ENCODE results near the gene CBX2.

Gene CBX2

GRCh38 chr17:79833744-79834564 is 56.0 kb downstream of the CBX2 start:
- no peaks in the 10 kb centered on the region for H4K20me1 ChIP-seq (ENCODE audit: insufficient read depth)
- H3K4me1 ChIP-seq (ENCODE audit: low read depth, poor library complexity, severe bottlenecking) = peaks cover 19% of the 10 kb centered on the region
- H3K9ac ChIP-seq = no peak overlapping the region
- H3K4me3 ChIP-seq (IDR thresholded peaks at IDR 0.05; ENCODE audit: insufficient read depth, low read depth, low read length) = no peak overlapping the region
- TF ChIP-seq, protein P1, sequence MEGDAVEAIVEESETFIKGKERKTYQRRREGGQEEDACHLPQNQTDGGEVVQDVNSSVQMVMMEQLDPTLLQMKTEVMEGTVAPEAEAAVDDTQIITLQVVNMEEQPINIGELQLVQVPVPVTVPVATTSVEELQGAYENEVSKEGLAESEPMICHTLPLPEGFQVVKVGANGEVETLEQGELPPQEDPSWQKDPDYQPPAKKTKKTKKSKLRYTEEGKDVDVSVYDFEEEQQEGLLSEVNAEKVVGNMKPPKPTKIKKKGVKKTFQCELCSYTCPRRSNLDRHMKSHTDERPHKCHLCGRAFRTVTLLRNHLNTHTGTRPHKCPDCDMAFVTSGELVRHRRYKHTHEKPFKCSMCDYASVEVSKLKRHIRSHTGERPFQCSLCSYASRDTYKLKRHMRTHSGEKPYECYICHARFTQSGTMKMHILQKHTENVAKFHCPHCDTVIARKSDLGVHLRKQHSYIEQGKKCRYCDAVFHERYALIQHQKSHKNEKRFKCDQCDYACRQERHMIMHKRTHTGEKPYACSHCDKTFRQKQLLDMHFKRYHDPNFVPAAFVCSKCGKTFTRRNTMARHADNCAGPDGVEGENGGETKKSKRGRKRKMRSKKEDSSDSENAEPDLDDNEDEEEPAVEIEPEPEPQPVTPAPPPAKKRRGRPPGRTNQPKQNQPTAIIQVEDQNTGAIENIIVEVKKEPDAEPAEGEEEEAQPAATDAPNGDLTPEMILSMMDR (conservative IDR thresholded peaks at IDR 0.05; ENCODE audit: low read depth, low read length) = no peak
- peaks cover 31% of the 10 kb centered on the region for H3K79me2 ChIP-seq (ENCODE audit: insufficient read depth, low read depth)
- H3K27me3 ChIP-seq (ENCODE audit: insufficient read depth, low read depth) = no peaks in the 10 kb centered on the region
- no peaks in the 10 kb centered on the region for H3K36me3 ChIP-seq (ENCODE audit: insufficient read depth)
- no peak overlapping the region for H3K4me2 ChIP-seq
- no peak overlapping the region for H2AFZ ChIP-seq (ENCODE audit: low read depth)
- H3K27ac ChIP-seq = no peak overlapping the region

DNA sequence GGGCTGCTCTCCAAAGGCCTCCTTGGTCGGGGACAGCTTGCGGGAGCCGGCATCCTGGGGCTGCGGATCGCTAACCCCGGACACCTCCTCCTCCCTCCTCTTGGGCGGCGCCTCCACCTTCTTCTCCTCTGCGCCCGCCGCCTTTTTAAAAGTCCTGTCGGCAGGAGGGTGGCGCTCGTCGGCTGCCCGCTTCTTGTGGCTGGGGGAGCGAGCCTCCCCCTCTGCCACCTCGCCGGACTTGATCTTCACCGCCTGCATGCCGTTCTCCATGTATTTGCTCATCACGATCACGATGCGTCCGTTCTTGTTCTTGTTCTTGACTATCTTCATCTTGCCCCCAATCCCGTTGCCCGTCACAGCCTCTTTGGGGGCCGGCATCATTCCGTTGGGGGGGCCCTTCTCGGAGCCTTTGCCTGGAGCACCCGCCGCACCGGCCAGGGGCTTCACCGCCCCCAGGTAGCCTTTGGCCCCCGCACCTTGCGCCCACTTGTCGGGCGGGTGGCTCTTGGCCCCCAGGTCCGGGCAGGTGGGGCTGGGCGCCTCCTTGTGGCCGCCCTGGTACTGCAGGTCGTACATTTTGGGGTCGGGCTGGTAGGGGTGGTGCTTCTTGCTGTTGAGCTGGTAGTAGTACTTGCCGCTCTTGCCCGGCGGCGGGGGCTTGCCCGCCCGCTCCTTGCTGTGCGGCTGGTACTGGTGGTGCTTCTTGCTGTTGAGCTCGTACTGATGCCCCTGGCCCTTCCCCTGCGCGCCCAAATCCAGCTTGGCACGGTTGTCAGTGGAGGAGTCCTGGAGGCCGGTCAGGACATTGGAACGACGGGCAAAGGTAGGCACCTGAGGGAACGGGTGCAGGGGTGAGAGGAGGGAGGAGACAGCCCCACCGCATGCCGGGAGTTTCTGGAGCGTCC is 56.9 kb downstream of the CBX2 start:
- no peak overlapping the region for H3K4me3 ChIP-seq (IDR thresholded peaks at IDR 0.05; ENCODE audit: insufficient read depth, low read depth, low read length)
- H2AFZ ChIP-seq (ENCODE audit: low read depth) = no peak overlapping the region
- H3K27ac ChIP-seq = no peak overlapping the region
- H3K4me2 ChIP-seq = no peak overlapping the region; the same call in 1 of the 2 replicates
- peaks cover 19% of the 10 kb centered on the region for H3K4me1 ChIP-seq (ENCODE audit: low read depth, poor library complexity, severe bottlenecking)
- H4K20me1 ChIP-seq (ENCODE audit: insufficient read depth) = no peaks in the 10 kb centered on the region
- no peaks in the 10 kb centered on the region for H3K36me3 ChIP-seq (ENCODE audit: insufficient read depth)
- H3K79me2 ChIP-seq (ENCODE audit: insufficient read depth, low read depth) = peaks cover 31% of the 10 kb centered on the region
- H3K9ac ChIP-seq = no peak overlapping the region
- H3K27me3 ChIP-seq (ENCODE audit: insufficient read depth, low read depth) = no peaks in the 10 kb centered on the region
- TF ChIP-seq, protein P1 (conservative IDR thresholded peaks at IDR 0.05; ENCODE audit: low read depth, low read length) = peak; percentile 75

- Histone ChIP-seq H3K79me2 (ENCODE audit: insufficient read depth, low read depth) (peaks cover 31% of the 10 kb centered on the region), H3K27me3 (ENCODE audit: insufficient read depth, low read depth) (peaks cover 6% of the 10 kb centered on the region), H3K36me3 (ENCODE audit: insufficient read depth) (no peaks in the 10 kb centered on the region), H4K20me1 (ENCODE audit: insufficient read depth) (no peaks in the 10 kb centered on the region), H3K4me3 (IDR thresholded peaks at IDR 0.05; ENCODE audit: insufficient read depth, low read depth, low read length) (no peak overlapping the region), H2AFZ (ENCODE audit: low read depth) (no peak overlapping the region), H3K9ac (no peak overlapping the region), H3K4me2 (peak overlapping the region; percentile 93; the same call in 1 of the 2 replicates), H3K4me1 (ENCODE audit: low read depth, poor library complexity, severe bottlenecking) (peaks cover 25% of the 10 kb centered on the region), H3K27ac (no peak overlapping the region)
- TF ChIP-seq, protein P1 (conservative IDR thresholded peaks at IDR 0.05; ENCODE audit: low read depth, low read length) = no peak
Measured at GRCh38 chr17:79835470-79835899, 57.5 kb downstream of the CBX2 start.

GRCh38 chr17:79835953-79836509 is 58.1 kb downstream of the CBX2 start:
- Histone ChIP-seq H3K27ac (peak overlapping the region; percentile 94), H3K4me1 (ENCODE audit: low read depth, poor library complexity, severe bottlenecking) (peaks cover 29% of the 10 kb centered on the region), H3K79me2 (ENCODE audit: insufficient read depth, low read depth) (peaks cover 31% of the 10 kb centered on the region), H3K36me3 (ENCODE audit: insufficient read depth) (no peaks in the 10 kb centered on the region), H3K9ac (peak overlapping the region; percentile 76; the same call in 1 of the 2 replicates), H2AFZ (ENCODE audit: low read depth) (no peak overlapping the region), H4K20me1 (ENCODE audit: insufficient read depth) (no peaks in the 10 kb centered on the region), H3K4me3 (IDR thresholded peaks at IDR 0.05; ENCODE audit: insufficient read depth, low read depth, low read length) (no peak overlapping the region), H3K27me3 (ENCODE audit: insufficient read depth, low read depth) (peaks cover 11% of the 10 kb centered on the region), H3K4me2 (peak overlapping the region; percentile 93)
- TF ChIP-seq, protein P1 (conservative IDR thresholded peaks at IDR 0.05; ENCODE audit: low read depth, low read length) = no peak
